ENCODE data around the gene PLAC8. TPM values are rescaled to one million over a fixed set of nuclear protein-coding genes. Genes with fewer than 3 reads are reported as not detected.
"Not testable (repeated sequence)": the region's sequence is repeated elsewhere in the genome, so short reads cannot be mapped to it uniquely, and the experiment has no call there.

The PLAC8 gene
- total RNA-seq, 6 donors from 2014 or later: 28.3 to 184 (median 81.2) TPM

DNA sequence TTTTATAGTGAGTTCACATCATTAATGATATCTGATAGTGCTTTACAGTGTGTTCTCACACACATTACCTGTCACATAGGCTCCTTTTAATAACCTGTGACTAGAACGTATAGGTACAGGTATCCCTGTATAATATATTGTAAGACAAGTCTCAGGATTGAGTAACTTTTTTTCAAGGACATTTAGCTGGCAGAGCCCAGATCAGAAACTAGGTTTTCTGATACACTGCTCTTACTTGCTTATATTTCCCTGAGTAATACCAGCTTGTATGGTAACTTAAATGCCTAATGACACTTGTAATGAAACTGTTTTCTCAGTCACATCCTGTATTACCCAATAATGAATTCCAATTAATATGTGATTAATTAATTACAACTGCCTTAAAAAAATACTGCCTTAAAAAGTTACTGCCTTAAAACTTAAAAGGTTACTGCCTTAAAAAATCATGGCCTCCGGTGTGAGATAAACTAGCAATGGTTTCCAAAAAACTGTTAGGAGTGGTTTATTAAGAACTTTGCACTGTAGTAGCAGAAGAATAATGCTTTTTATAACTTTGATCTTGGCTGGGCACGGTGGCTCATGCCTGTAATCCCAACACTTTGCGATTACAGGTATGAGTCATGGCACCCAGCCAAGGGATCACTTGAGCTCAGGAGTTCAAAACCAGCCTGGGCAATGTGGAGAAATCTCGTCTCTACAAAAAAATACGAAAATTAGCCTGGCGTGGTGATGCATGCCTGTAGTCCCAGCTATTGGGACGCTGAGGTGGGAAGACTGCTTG lies 67.6 kb downstream of the PLAC8 start:
- Histone ChIP-seq H3K4me3 (no peak overlapping the region), H3K4me1 (peaks cover 0 to 3% (median 0%) of the 10 kb centered on the region in 4 donors), H3K36me3 (peaks cover 4 to 31% (median 11%) of the 10 kb centered on the region in 4 donors), H3K9me3 (no peaks in the 10 kb centered on the region), H3K27ac (no peak overlapping the region), H3K27me3 (no peaks in the 10 kb centered on the region)
- TF ChIP-seq POLR2AphosphoS5 (IDR thresholded peaks at IDR 0.05) (no peak), POLR2A (IDR thresholded peaks at IDR 0.05) (no peak), EP300 (IDR thresholded peaks at IDR 0.05) (no peak)
- TF ChIP-seq, protein P1, sequence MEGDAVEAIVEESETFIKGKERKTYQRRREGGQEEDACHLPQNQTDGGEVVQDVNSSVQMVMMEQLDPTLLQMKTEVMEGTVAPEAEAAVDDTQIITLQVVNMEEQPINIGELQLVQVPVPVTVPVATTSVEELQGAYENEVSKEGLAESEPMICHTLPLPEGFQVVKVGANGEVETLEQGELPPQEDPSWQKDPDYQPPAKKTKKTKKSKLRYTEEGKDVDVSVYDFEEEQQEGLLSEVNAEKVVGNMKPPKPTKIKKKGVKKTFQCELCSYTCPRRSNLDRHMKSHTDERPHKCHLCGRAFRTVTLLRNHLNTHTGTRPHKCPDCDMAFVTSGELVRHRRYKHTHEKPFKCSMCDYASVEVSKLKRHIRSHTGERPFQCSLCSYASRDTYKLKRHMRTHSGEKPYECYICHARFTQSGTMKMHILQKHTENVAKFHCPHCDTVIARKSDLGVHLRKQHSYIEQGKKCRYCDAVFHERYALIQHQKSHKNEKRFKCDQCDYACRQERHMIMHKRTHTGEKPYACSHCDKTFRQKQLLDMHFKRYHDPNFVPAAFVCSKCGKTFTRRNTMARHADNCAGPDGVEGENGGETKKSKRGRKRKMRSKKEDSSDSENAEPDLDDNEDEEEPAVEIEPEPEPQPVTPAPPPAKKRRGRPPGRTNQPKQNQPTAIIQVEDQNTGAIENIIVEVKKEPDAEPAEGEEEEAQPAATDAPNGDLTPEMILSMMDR (IDR thresholded peaks at IDR 0.05): no peak
- DNase-seq (no peak), ATAC-seq (ENCODE audit: low FRiP score in 2 of 2) (no peak)
- whole genome bisulfite sequencing, 2 donors: 79 to 80% methylated on average over 8 of the region's 8 CpGs

DNA sequence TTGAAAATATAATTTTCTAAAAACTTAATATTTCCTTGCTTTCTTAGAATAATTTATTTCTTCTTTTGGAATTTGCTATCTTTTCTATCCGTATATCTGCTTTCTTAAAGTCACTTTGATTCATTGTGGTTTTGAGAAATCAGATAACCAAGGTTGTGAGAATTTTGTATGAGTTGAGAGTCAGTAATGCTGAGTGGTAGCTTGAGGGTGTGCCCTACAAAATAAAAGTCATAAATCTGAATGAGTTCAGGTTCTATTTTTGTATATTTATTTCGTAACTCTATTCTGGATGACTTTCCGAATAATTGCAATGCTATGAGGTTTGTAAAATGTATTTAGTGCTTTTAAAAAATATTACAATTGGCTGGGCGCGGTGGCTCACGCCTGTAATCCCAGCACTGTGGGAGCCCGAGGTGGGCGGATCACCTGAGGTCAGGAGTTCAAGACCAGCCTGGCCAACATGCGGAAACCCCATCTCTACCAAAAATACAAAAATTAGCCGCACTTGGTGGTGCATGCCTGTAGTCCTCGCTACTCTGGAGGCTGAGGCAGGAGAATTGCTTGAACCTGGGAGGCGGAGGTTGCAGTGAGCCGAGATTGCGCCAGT lies 70.6 kb downstream of the PLAC8 start:
- Histone ChIP-seq H3K9me3 (no peaks in the 10 kb centered on the region), H3K27ac (no peak overlapping the region), H3K4me3 (no peak overlapping the region), H3K4me1 (peaks cover 0 to 3% (median 0%) of the 10 kb centered on the region in 4 donors), H3K27me3 (no peaks in the 10 kb centered on the region), H3K36me3 (peaks cover 0 to 3% (median 0%) of the 10 kb centered on the region in 4 donors)
- no peak for TF ChIP-seq POLR2AphosphoS5 (IDR thresholded peaks at IDR 0.05)
- TF ChIP-seq EP300 (IDR thresholded peaks at IDR 0.05): no peak
- TF ChIP-seq, protein P1 (IDR thresholded peaks at IDR 0.05): no peak
- TF ChIP-seq POLR2A (IDR thresholded peaks at IDR 0.05): no peak
- no peak for DNase-seq
- 86 to 91% methylated on average over 14 of the region's 14 CpGs for WGBS, 2 donors
- peak in 1 of 2 donors; percentile 82 for ATAC-seq (ENCODE audit: low FRiP score in 2 of 2)

DNA sequence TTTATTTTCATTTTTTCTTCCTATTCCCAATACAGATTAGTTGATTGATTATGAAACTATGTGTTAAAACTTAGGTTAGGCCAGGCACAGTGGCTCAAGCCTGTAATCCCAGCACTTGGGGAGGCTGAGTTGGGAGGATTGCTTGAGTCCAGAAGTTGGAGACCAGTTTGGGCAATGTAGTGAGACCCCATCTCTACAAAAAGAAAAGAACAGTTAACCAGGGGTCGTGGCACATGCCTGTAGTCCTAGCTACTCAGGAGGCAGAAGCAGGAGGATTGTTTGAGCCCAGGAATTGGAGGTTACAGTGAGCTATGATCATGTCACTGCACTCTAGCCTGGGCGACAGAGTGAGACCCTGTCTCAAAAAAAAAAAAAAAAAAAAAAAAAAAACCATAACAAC lies 71.4 kb downstream of the PLAC8 start:
- H3K27ac ChIP-seq; H3K27me3 ChIP-seq; H3K9me3 ChIP-seq; DNase-seq; H3K36me3 ChIP-seq; H3K4me3 ChIP-seq; ATAC-seq (ENCODE audit: low FRiP score in 2 of 2); H3K4me1 ChIP-seq: not testable (repeated sequence)
- 97 to 98% methylated on average over 2 of the region's 2 CpGs for WGBS, 2 donors

DNA sequence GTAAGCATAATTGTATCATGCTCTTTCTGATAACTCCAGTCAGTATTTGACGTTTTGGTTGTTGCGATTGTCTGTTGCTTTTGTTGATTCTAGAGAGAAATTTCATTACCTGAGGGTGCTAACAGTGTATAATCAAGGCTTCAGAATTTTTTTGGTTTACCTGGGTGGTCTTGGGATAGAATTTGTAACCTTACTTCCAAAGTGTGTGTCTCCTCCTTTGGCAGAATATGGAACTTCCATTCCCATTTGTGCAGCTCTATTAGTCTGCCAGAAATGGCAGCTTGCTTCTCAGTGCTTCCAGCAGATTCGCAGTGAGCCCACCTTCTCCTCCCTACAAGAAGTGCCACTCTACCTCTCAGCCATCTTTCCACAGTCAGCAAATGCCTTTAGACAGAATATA lies 74.3 kb downstream of the PLAC8 start:
- WGBS, 2 donors: 88 to 92% methylated on average over 3 of the region's 3 CpGs
- ATAC-seq (ENCODE audit: low FRiP score in 2 of 2) (no peak), DNase-seq (no peak)
- H3K4me1 ChIP-seq: peaks cover 15 to 28% (median 21%) of the 10 kb centered on the region in 4 donors
- no peak overlapping the region for H3K4me3 ChIP-seq
- TF ChIP-seq POLR2AphosphoS5 (IDR thresholded peaks at IDR 0.05) (no peak), EP300 (IDR thresholded peaks at IDR 0.05) (no peak), POLR2A (IDR thresholded peaks at IDR 0.05) (no peak)
- TF ChIP-seq, protein P1 (IDR thresholded peaks at IDR 0.05): no peak
- H3K36me3 ChIP-seq: no peaks in the 10 kb centered on the region
- no peaks in the 10 kb centered on the region for H3K27me3 ChIP-seq
- no peaks in the 10 kb centered on the region for H3K9me3 ChIP-seq
- no peak overlapping the region for H3K27ac ChIP-seq

Other genes starting within 250 kb of the PLAC8 start
- 100 to 1,000 TPM; 128 to 230 (median 160) TPM for gene SEC31A, start 223.6 kb downstream of the PLAC8 start, total RNA-seq
- gene THAP9, start 214.0 kb downstream of the PLAC8 start, total RNA-seq: 1 to 10 TPM; 2.0 to 4.5 (median 3.1) TPM
- 10 to 100 TPM in 2 of 6 donors, 1 to 10 TPM in 4; 4.2 to 11.7 (median 9.5) TPM for gene LIN54, start 103.9 kb downstream of the PLAC8 start, total RNA-seq
- gene COPS4, start 79.5 kb downstream of the PLAC8 start, total RNA-seq: 10 to 100 TPM in 5 of 6 donors, 1 to 10 TPM in 1; 9.4 to 50.9 (median 33.3) TPM
- 10 to 100 TPM in 5 of 6 donors, 1 to 10 TPM in 1; 8.8 to 18.8 (median 15.1) TPM for gene COQ2, start 170.1 kb upstream of the PLAC8 start, total RNA-seq
- gene HPSE, start 220.1 kb upstream of the PLAC8 start, total RNA-seq: 1 to 10 TPM; 2.1 to 9.1 (median 5.2) TPM

Measured in upper lobe of left lung (tissue), 6 donors.